ENCODE results near the gene P2RY4. TPM values are rescaled to one million over a fixed set of nuclear protein-coding genes. Genes with fewer than 3 reads are reported as not detected.

Gene P2RY4
- total RNA-seq: 0.10 TPM in 1 of 2 replicates, not detected in the other

GRCh38 chrX:70260104-70260503 is at the start of gene P2RY4:
Gene P2RY4 (minus strand): TSS chrX:70260204. CDS start chrX:70259624, 580 bp downstream.

GRCh38 chrX:70289793-70290770 is 30.1 kb upstream of the P2RY4 start, which contains the start of the genes KIF4A and PDZD11:
Gene KIF4A (plus strand): TSS chrX:70290104. CDS start chrX:70290459, 355 bp downstream.
Gene PDZD11 (minus strand): TSS chrX:70289927. CDS start chrX:70289341, 586 bp downstream.

GRCh38 chrX:70281951-70282350 is 21.9 kb upstream of the P2RY4 start, which contains the start of gene RAB41:
Gene RAB41 (plus strand): TSS chrX:70282172. CDS start chrX:70282218, 46 bp downstream.

GRCh38 chrX:70268034-70268433 is 8.0 kb upstream of the P2RY4 start, which contains the start of gene ARR3:
Gene ARR3 (plus strand): TSS chrX:70268334. CDS start chrX:70269386, 1,052 bp downstream.

GRCh38 chrX:70234355-70234754 is 25.6 kb downstream of the P2RY4 start, which contains the start of gene AWAT1:
Gene AWAT1 (plus strand): TSS chrX:70234655. CDS start chrX:70234696, 41 bp downstream.

Small RNA genes lying within 50 kb of the gene (small RNA-seq; reads per million reads assigned to genes)
- gene RNA5SP507: 0.08 reads per million

Other genes with a start within 250 kb of the P2RY4 start
- under 0.01 and 0.19 TPM in 2 replicates for gene AWAT2, start 210.3 kb downstream of the P2RY4 start, total RNA-seq
- not detected in 2 replicates for gene OTUD6A, start 197.7 kb downstream of the P2RY4 start, total RNA-seq
- gene IGBP1, start 126.8 kb downstream of the P2RY4 start, total RNA-seq: 64.1 and 90.8 TPM in 2 replicates
- gene DGAT2L6, start 82.7 kb downstream of the P2RY4 start, total RNA-seq: not detected in 2 replicates
- gene AWAT1, start 25.5 kb downstream of the P2RY4 start, total RNA-seq: not detected in 2 replicates
- gene ARR3, start 8.1 kb upstream of the P2RY4 start, total RNA-seq: not detected in 2 replicates
- not detected in 2 replicates for gene RAB41, start 22.0 kb upstream of the P2RY4 start, total RNA-seq
- gene PDZD11, start 29.7 kb upstream of the P2RY4 start, total RNA-seq: 34.2 and 45.7 TPM in 2 replicates
- gene KIF4A, start 29.9 kb upstream of the P2RY4 start, total RNA-seq: 7.5 and 15.8 TPM in 2 replicates
- not detected in 2 replicates for gene GDPD2, start 163.1 kb upstream of the P2RY4 start, total RNA-seq
- 1.2 and 1.3 TPM in 2 replicates for gene DLG3, start 184.6 kb upstream of the P2RY4 start, total RNA-seq